CD4-positive, alpha-beta T cell treated with Interleukin-12 subunit alpha and Interleukin-12 subunit beta, for 1 hour (primary cell): ENCODE measurements around the gene ZBTB25.

ENCODE experiments used
- DNase-seq: peaks from one replicate; pipeline ENCODE4 v3.0.0-alpha.2; 2020

ZBTB25 gene

GRCh38 chr14:64475585-64476273, 27.9 kb downstream of the ZBTB25 start:
- no peak for DNase-seq

DNA sequence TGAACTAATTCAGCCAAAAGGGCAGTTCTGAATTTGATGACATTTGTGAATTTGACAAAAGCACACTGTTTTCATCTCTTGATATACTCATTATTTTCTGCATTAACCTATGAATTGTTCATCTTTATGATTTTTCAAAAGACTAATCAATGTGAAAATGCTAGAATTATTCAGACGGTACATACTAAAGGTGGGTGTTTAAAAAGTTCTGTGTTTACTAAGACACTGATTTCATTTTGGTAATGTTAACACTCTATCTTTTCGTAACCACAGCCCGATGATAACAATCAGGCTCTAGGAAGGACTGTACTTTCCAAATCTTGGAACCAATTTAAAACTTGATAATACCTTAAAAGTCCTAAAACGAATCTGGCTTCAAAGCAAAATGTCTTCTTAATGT, 28.9 kb downstream of the ZBTB25 start:
- no peak for DNase-seq

GRCh38 chr14:64474041-64474440, 29.6 kb downstream of the ZBTB25 start:
- DNase-seq = no peak

DNA sequence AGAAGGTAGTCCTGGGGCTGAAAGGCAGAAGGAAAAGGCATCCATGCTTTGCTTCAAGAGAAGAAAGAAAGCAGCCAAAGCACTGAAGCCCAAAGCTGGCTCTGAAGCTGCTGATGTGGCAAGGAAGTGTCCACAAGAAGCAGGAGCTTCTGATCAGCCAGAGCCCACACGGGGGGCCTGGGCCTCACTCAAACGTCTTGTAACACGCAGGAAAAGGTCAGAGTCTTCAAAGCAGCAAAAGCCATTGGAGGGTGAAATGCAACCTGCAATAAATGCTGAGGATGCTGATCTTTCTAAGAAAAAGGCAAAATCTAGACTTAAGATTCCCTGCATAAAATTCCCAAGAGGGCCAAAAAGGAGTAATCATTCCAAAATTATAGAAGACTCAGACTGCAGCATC, 35.2 kb downstream of the ZBTB25 start:
- no peak for DNase-seq

- no peak for DNase-seq
These were observed 36.1 kb downstream of the ZBTB25 start for GRCh38 chr14:64467566-64467965.

GRCh38 chr14:64467101-64467500, 36.5 kb downstream of the ZBTB25 start:
- no peak for DNase-seq

GRCh38 chr14:64465831-64466554, 37.6 kb downstream of the ZBTB25 start:
- no peak for DNase-seq

DNA sequence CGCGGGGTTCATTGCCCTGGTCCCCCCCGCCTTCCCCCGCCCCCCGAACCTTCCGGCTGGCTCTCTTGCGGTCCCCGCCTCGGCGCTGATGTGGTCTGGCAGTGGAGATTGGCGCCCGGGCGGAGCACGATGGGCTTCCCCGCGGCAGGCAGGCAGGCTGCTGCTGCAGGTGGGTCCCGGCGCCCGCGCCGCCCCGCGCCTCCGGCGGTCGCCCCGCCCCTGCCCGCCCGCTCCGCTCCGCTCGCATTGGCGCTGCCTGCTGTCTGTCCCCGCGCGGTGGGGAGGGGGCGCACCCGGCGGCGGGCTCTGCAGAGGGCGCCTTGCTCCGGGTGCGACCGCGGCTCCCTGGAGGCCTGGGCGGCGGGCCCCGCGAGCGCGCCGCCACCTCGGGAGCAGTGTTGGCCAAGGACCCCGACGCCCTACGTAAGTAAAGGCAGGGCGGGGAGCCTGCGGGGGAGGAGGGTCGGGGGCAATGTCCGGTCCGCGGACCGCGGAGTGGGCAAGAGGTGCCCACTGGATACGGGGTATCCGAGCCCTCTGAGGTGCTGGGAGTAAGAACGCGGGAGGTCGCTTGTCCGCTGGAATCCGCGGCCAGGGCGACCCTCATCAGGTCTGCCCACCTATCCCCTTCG, 38.3 kb downstream of the ZBTB25 start, which contains the start of gene AKAP5:
TSS of gene AKAP5 (plus strand) at position 309 of the 632 bp plus-strand sequence. CDS start 2,896 bp downstream, outside the sequence.
- peak; percentile 77 for DNase-seq

- no peak for DNase-seq
These were observed 39.0 kb downstream of the ZBTB25 start for GRCh38 chr14:64464651-64465050.

- DNase-seq = no peak
These were observed 39.8 kb downstream of the ZBTB25 start for GRCh38 chr14:64463873-64464272.

DNA sequence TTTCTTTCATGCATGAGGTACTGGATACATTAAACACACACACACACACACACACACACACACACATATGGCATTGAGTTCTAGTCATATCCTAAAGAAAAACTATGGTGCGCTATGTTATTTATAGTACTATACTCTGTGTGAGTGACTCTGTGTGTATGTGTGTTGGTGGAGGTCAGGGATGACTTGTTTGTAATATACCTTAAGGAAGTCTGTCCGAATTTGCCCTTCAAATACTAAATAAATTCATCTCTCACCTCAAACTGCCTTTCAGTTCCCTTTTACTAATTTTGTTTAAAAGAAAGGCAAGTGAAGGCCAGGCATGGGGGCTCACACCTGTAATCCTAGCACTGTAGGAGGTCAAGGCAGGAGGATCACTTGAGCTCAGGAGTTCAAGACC, 40.4 kb downstream of the ZBTB25 start:
- no peak for DNase-seq

GRCh38 chr14:64461221-64461620, 42.4 kb downstream of the ZBTB25 start:
- DNase-seq = no peak

DNA sequence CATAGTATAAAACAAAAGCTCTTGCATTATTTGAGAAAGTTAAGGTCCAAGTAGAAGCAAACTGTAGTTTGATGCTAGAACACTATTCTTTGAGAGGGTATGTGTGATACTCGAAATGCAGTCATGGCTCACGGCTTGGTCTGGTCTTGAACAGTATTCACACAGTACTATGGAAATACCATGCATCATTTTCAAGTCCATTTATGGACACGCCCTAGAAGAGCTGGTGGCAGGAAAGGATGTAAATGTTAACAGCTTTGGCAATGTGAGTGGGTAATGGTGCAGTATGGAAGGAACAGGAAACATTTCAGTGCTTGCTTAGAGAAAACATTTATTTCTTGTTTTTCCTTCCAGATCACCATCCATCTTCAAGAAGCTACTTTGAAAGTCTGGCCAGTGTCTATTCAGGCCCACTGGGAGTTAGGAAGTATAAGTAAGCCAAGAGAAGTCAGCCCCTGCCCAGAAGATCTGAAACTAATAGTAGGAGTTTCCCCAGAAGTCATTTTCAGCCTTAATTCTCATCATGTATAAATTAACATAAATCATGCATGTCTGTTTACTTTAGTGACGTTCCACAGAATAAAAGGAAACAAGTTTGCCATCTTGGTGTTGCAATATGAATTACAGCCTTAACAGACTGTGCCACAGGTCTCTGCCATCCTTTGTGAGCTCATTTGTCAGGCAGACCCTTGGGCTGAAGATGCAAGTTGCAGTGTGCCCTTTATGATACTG, 44.1 kb downstream of the ZBTB25 start:
- no peak for DNase-seq

GRCh38 chr14:64454671-64455070, 49.0 kb downstream of the ZBTB25 start:
- DNase-seq = no peak

GRCh38 chr14:64450255-64450654, 53.4 kb downstream of the ZBTB25 start:
- no peak for DNase-seq

- no peak for DNase-seq
These were observed 55.6 kb downstream of the ZBTB25 start for GRCh38 chr14:64447876-64448670.

DNA sequence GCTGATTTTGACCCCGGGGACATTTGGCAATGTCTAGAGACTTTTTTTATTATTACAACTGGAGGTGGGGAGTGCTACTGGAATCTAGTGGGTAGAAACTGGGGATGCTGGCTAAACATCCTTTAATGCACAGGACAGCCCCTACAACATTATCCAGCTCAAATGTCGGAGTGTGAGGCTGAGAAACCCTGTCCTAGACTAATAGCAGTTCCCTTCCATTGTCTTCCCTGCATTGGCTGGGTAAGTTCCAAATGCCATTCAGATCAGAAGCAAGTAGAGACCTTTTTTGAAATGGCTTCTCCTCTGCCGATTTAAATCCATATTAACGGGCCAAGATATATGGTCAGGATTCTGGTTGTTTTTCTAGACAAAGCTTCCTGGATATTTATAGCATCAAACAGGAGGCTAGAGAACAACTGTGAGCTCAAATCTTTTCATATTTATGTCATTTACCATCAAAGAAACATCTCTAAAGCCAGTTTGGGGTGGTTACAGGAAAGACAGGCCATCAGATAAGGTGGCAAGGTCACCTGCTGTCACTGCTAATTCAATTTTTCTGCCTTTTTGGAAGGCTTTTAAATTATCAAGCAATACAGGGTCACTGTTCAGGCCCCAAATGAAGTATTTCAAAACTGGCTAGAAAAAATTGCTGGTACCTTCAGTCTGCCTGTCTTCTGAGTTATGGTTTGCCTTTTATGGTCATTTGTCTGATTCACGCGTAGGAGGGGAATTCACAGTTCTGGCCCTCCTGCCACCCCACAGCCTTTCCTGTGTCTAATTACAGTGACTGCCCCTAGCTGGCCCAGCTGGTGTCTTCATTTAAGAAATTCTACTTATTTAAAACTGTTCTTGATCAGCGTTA, 58.4 kb downstream of the ZBTB25 start:
- DNase-seq = peak; percentile 71

GRCh38 chr14:64444140-64444539, 59.5 kb downstream of the ZBTB25 start:
- no peak for DNase-seq

DNA sequence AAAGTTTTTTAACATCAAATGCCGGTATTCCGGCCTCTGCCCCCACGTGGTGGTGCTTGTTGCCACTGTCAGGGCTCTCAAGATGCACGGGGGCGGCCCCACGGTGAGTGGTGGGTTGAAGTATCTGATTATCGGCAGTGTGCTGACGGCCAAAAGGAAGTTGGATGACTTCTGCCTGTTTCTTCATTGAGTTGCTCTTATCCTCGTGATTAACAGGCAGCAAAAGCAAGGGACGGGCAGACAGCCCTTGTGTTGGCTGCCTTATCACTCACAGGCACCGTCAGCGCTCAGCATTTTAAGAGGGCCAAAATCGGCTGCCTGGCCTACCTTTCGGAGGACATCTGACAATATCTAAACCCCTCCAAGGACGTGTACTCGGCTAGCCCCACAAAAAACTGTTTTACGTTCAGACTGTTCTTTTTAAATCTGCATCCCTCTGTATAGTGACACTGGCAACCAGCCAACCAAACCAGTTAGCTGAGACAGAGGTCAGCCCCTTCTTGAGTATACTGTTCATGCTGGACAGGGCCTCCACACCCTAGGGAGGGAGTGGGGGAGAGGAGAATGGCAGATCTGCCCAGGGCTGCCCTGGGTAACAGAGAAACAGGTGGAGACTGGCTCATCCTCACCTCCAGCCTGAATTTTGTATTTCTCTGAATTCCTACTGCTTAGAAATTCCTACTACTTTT, 61.2 kb downstream of the ZBTB25 start:
- DNase-seq = no peak

- no peak for DNase-seq
These were observed 63.1 kb downstream of the ZBTB25 start for GRCh38 chr14:64440494-64440893.

DNA sequence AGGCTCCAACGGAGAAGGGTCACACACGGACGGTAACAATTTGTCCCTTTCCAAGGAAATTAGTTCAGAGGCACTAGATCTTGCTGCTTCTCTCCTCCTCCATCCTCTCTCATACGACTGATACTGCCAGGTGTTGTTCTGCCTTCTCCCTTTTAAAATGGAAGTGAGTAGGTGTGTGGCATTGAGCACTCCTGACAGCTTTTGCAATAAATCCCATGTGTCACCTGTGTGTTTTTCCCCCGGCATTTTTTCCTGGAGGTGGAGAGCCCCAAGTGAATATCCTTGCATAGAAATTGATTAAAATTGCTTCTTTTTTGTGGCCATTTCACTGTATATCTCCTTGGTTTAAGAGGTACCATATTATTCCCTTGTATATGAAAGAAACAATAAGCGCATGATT, 64.5 kb downstream of the ZBTB25 start:
- DNase-seq = no peak
